HG02623 (cell line): ENCODE measurements around the gene IL34.
"Not testable (repeated sequence)": the region's sequence is repeated elsewhere in the genome, so short reads cannot be mapped to it uniquely, and the experiment has no call there.

Experiments
- ATAC-seq: cut with Tn5 transposase; IDR thresholded peaks from one replicate; pipeline ENCODE4 v1.9.1; 2021; ENCODE audit warnings: moderate library complexity; ENCODE audit not compliant: unreplicated experiment

Gene IL34

DNA sequence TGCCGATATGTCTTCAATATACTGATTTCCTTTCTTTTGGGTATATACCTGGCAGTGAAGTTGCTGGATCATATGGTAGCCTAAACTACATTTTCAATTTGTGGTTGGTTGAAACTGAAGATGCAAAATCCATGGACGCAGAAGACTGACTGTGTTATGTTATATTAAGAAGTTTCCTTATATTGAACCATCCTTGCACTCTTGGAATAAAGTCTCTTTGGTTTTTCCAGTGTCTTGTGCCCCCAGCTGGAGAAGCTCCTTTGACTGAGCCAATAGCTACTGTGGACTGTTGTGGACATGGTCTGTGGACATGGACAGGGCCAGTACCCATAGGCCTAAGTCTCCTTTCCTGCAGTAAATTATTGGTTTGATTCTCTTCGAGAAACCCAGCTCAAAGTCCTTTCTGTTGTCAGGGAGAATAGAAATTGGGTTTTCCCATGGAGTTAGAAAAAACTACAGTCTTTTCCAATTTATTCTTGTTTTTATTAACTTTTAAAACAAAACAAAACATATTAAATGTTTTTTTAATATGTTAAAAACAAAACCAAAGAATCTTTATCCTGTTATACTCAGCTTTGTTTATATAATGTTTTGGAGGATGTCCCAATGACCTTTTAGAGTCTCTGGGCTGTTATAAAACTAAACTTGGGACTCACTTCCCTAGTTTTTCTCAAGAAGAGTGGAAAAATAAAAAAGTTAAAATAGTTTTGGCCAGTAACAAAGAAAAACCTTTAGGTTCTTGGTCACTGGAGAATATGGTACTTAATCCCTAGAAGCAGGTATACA is 15.2 kb upstream of the IL34 start:
- no peak for ATAC-seq

DNA sequence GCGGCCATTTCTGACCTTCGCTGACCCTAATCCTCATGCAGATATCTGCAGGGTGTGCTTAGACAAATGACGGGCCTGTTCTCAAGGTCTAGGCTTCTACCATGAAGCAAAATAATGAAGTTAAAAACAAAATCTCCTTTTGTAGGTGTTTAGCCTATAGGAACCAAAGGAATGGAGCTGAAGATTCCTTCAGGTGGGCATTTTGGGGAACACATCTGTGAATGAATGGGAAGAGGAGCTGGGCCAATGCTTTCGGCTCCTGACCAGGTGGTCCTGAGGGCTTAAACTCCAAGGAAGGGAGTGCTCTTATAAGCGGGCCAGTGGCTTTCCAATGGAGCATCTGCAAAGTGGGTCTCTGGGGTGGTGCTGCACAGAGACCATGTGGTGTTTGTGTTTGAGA is 14.1 kb upstream of the IL34 start:
- ATAC-seq, result no peak

GRCh38 chr16:70633617-70634016 is 12.7 kb upstream of the IL34 start:
- ATAC-seq, result not testable (repeated sequence)

DNA sequence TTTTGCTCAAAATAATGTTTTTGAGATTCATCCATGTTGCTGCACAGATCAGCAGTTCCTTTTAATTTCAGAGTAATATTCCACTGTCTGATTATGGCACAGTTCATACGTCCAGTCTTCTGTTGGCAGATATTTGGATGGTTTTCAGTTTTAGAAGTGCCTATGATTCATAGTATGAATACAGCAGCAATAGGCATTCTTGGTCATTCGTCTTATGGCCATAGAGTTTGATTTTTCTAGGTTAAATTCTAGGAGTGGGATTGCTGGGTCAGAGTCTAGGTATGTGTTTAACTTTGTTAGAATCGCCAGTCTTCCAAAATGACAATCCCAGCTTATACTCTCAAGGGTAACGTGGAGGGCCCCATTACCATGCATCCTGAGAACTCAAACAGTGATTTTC is 11.5 kb upstream of the IL34 start:
- no peak for ATAC-seq

DNA sequence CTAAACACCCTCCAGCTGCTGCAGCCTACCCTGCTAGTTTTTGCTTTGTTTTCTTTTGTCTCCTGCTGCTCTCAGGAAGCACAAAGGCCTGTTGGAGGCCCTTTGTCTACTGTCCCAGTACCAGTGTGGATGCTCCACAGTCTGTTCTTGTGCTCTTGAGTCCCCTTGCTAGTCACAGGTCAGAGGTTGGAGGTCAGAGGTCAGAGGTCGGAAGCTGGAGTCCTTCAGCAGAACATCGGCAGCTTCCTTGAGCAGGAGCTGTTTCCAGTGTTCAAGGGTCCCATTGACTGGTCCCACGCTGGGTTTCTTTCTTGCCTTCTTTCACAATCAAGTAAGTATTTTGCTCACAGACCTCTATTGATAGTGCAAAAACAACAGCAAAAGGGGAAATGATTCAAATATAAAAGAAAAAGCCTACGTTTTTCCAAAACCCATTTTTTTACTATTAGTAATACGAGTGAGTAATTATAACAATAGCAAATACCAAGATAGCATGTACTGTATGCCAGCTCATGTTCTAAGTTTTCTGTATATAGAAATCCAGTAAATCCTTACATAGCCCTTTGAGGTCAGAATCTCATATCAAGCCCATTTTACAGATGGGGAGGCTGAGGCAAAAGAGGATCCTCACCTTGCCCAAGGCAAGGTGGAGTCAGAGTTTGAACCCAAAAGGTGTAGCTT is 10.9 kb upstream of the IL34 start:
- no peak for ATAC-seq

GRCh38 chr16:70638814-70639792 is 7.3 kb upstream of the IL34 start:
- ATAC-seq, result no peak

DNA sequence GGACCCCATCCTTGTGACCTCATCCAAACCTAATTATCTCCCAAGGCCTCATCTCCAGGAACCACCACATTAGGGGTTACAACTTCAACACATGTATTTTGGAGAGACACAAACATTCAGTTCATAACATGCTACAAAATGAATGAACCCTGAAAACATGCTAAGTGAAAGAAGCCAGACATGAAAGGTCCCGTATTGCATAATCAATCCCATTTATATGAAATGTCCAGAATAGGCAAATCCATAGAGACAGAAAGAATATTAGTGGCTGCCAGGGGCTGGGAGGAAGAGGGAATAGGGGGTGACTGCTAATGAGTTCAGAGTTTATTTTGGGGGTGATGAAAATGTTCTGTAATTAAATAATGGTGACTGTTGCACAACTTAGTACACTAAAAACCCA is 3.7 kb upstream of the IL34 start:
- ATAC-seq, result no peak

GRCh38 chr16:70643264-70643663 is 3.1 kb upstream of the IL34 start:
- ATAC-seq, result not testable (repeated sequence)

DNA sequence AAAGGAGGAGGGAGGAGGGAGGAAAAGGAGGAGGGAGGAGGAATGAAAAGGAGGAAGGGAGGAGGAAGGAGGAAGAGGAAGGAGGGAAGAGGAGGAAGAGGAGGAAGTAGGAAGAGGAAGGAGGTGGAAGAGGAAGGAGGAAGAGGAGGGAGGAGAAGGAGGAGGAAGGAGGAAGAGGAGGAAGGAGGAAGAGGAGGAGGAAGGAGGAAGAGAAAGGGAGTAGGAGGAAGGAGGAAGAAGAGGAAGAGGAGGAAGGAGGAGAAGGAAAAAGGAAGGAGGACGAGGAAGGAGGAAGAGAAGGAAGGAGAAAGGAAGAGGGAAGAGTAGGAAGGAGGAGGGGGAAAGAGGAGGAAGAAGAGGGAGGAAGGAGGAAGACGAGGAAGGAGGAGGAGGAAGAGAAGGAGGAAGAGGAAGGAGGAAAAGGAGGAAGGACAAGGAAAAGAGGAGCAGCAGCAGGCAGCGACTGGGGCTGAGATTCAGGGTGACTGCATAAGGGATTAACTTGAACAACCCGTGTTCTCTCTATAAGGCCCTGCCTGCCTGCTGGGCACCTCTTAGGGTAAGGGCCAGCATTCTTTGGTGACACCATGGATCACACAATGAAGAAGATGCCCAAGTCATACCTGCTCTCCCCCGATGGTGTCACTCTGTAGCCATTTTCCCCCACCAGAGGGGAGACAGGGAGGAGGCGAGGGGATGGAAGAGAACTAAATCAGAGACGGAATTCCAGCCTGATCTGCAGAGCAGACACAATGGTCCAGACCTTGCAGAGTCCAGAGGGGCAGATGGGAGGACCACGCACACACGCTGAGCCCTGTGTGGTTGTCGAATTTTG is 1.4 kb upstream of the IL34 start:
- ATAC-seq, result no peak

DNA sequence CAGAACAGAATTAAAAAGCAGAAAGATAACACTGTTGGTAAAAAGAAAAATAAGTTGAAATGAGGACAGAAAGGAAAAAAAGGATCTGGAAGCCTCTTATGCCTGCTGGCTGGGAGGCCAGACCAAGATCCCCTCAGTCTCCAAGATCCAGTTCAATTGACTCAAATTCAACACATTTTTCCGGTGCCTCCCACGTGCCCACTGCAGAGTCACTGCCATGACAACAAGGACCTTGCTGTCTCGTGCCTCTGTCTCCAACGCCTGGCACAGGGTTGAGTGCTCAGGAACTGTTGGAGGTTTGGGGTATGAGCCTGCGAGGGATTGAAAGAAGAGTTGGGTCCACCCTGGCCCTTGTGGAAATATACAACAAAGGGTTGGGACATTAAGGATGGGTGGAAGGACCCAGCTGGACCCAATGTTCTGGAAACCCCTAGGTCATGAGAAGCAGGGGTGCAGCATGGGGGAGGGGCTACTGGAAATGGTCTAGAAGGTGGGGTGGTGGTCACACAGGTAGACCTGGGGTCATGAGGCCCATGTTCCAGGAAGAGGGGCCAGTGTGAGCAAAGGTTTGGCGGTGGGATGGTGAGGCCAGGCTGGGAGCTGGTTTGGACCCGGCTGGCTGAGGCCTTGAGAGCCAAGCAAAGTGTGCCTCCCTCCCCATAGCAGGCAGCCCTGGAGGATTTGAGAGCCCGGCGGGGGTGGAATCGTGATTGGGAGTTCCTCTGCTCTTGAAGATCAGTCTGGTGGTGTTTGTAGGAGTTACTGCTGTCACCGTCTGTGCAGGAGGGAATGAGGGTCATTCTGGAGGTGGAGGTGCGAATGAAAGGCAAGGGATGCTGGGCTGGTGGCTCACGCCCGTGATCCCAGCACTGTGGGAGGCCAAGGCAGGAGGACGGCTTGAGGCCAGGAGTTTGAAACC is 1.3 kb downstream of the IL34 start:
- ATAC-seq, result no peak

GRCh38 chr16:70648606-70649005 is 2.2 kb downstream of the IL34 start:
- ATAC-seq, result no peak

DNA sequence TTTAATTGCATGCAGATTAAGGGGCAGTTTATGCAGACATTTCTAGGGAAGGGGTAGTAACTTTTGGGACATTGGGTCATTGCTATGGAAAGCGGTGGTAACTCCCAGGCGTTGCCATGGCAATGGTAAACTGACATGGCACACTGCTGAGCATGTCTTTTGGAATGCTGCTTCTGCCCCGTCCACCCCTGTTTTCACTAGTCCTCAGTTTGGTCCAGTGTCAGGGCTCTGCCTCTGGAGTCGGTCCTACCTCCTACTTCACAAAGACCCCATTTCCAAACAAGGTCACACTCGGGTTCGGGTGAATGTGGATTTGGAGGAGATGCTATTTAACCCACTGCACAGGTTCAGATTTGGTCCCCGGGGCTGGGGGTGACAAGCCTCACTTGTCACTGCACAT is 2.9 kb downstream of the IL34 start:
- no peak for ATAC-seq

GRCh38 chr16:70650216-70650615 is 3.9 kb downstream of the IL34 start:
- no peak for ATAC-seq

GRCh38 chr16:70651524-70651923 is 5.2 kb downstream of the IL34 start:
- ATAC-seq, result no peak

DNA sequence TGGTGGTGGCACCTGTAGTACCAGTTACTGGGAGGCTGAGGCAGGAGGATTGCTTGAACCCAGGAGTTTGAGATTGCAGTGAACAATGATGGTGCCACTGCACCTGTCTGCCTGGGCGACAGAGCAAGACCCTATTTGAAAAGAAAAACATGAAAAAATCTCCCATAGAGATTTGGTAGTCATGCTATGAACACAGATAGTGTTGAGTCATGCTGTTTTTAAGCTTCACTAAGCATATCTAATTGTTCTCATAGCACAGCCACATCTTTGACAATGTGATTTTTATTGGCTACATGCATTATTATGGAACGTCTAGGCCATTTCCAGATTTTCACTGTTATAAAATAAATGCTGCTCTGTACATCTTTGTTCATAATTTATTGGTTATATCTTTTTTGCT is 6.0 kb downstream of the IL34 start:
- ATAC-seq, result no peak

- ATAC-seq, result no peak
These were observed 7.0 kb downstream of the IL34 start for GRCh38 chr16:70653406-70653805.

- ATAC-seq, result no peak
These were observed 7.7 kb downstream of the IL34 start for GRCh38 chr16:70653809-70654771.

- ATAC-seq, result no peak
These were observed 9.8 kb downstream of the IL34 start for GRCh38 chr16:70656065-70656711.
